ENCODE measurements around the gene AKAP8.

The AKAP8 gene

DNA sequence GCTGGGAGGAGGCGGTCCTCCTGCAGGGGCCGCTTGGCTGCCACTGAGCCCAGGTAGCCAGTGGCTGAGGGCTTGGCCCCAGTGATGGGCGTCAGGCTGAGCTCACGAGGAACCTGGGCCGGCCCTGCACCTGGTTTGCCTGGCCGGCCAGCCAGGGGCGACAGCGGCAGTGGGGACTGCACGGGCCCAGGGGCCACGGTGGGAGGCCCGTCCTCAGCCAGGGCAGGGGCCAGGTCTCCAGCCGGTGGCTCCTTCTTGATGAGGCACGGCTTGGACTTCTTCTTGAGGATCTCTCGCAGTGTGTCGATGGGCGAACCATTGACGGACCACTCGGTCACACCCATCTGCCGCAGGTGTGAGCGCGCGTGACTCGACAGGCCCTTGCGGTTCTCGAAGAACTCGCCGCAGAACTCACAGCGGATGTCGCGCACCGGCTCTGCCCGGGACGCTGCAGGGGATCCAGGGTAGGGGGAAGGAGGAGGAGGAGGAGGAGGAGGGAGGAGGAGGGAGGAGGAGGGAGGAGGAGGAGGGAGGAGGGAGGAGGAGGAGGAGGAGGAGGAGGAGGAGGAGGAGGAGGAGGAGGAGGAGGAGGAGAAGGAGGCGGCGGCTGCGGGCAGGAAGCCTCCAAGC lies 45.8 kb upstream of the AKAP8 start:
- ATAC-seq (ENCODE audit: low read depth) (no peak), DNase-seq (ENCODE audit: low spot score) (peak; percentile 61)
- Histone ChIP-seq H3K27ac (ENCODE audit: poor library complexity, severe bottlenecking) (no peak overlapping the region), H3K4me3 (ENCODE audit: severe bottlenecking) (no peak overlapping the region), H3K27me3 (ENCODE audit: insufficient read depth, poor library complexity, severe bottlenecking) (no peaks in the 10 kb centered on the region), H3K9me3 (ENCODE audit: severe bottlenecking) (peaks cover 4% of the 10 kb centered on the region), H3K4me1 (ENCODE audit: insufficient read depth, poor library complexity, severe bottlenecking) (no peaks in the 10 kb centered on the region), H3K36me3 (ENCODE audit: low read depth) (peaks cover 62% of the 10 kb centered on the region)
- TF ChIP-seq CTCF (IDR thresholded peaks at IDR 0.05; ENCODE audit: poor library complexity, severe bottlenecking): no peak

- DNase-seq (ENCODE audit: low spot score) (peak; percentile 64), ATAC-seq (ENCODE audit: low read depth) (no peak)
- Histone ChIP-seq H3K36me3 (ENCODE audit: low read depth) (peaks cover 56% of the 10 kb centered on the region), H3K9me3 (ENCODE audit: severe bottlenecking) (peaks cover 4% of the 10 kb centered on the region), H3K4me3 (ENCODE audit: severe bottlenecking) (no peak overlapping the region), H3K27ac (ENCODE audit: poor library complexity, severe bottlenecking) (no peak overlapping the region), H3K27me3 (ENCODE audit: insufficient read depth, poor library complexity, severe bottlenecking) (no peaks in the 10 kb centered on the region), H3K4me1 (ENCODE audit: insufficient read depth, poor library complexity, severe bottlenecking) (no peaks in the 10 kb centered on the region)
- TF ChIP-seq CTCF (IDR thresholded peaks at IDR 0.05; ENCODE audit: poor library complexity, severe bottlenecking): no peak
Observed at GRCh38 chr19:15424692-15425272, 45.2 kb upstream of the AKAP8 start.

GRCh38 chr19:15424121-15424520 lies 44.5 kb upstream of the AKAP8 start:
- no peak overlapping the region for H3K27ac ChIP-seq (ENCODE audit: poor library complexity, severe bottlenecking)
- ATAC-seq (ENCODE audit: low read depth) (no peak), DNase-seq (ENCODE audit: low spot score) (no peak)
- H3K27me3 ChIP-seq (ENCODE audit: insufficient read depth, poor library complexity, severe bottlenecking): no peaks in the 10 kb centered on the region
- H3K36me3 ChIP-seq (ENCODE audit: low read depth): peaks cover 53% of the 10 kb centered on the region
- H3K4me1 ChIP-seq (ENCODE audit: insufficient read depth, poor library complexity, severe bottlenecking): no peaks in the 10 kb centered on the region
- H3K9me3 ChIP-seq (ENCODE audit: severe bottlenecking): peaks cover 4% of the 10 kb centered on the region
- TF ChIP-seq CTCF (IDR thresholded peaks at IDR 0.05; ENCODE audit: poor library complexity, severe bottlenecking): no peak
- no peak overlapping the region for H3K4me3 ChIP-seq (ENCODE audit: severe bottlenecking)

- ATAC-seq (ENCODE audit: low read depth) (no peak), DNase-seq (ENCODE audit: low spot score) (no peak)
- Histone ChIP-seq H3K27ac (ENCODE audit: poor library complexity, severe bottlenecking) (no peak overlapping the region), H3K9me3 (ENCODE audit: severe bottlenecking) (peaks cover 4% of the 10 kb centered on the region), H3K4me1 (ENCODE audit: insufficient read depth, poor library complexity, severe bottlenecking) (no peaks in the 10 kb centered on the region), H3K4me3 (ENCODE audit: severe bottlenecking) (no peak overlapping the region), H3K36me3 (ENCODE audit: low read depth) (peaks cover 47% of the 10 kb centered on the region), H3K27me3 (ENCODE audit: insufficient read depth, poor library complexity, severe bottlenecking) (no peaks in the 10 kb centered on the region)
- no peak for TF ChIP-seq CTCF (IDR thresholded peaks at IDR 0.05; ENCODE audit: poor library complexity, severe bottlenecking)
Observed at GRCh38 chr19:15423130-15423529, 43.5 kb upstream of the AKAP8 start.

Data from RWPE2 (cell line).